ENCODE measurements around the gene CASS4.
A peak's percentile ranks its signal among the peaks of the same experiment; 100 is the strongest.
"Not testable (repeated sequence)": the region's sequence is repeated elsewhere in the genome, so short reads cannot be mapped to it uniquely, and the experiment has no call there.

The CASS4 gene

DNA sequence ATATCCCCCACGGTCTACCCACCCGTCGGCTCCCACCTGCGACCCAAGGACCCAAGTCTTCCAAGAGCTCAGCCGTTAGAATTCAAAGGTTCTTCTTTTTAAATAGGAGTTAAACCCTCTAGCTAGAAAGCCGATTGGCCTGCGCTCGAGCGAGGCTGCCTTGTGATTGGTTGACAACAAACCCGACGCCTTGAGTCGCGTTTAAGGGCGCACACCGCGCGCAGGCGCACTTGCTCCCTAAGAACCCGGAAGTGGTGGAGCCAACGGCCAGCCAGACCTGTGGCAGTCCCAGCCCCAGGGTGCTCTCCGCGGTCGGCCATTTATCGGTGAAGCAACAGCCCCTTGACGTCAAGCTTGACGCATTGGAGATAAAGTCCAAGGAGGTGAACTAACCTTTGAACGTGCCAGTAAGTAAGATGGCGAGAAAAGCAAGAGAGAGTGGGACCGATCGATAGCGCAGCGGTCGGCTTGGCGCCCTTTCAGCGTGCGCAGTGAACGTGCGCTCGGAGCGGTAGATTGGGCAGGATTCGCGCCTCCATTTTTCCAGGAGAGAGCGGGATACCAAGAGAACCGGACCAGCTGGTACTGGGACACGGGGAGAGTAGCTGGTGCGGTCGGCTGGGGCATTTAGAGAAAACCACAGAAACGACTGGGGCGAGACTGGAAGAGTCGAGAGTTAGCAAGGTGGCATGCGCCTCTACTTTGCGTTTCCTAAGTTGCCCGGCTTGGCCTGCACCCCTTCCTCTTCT, 19.8 kb upstream of the CASS4 start, which contains the start of the genes AURKA and CSTF1:
TSS of gene AURKA (minus strand) at position 84 of the 749 bp plus-strand sequence. CDS start 4,018 bp downstream, outside the sequence.
TSS of gene CSTF1 (plus strand) at position 514 of the 749 bp plus-strand sequence. CDS start 2,908 bp downstream, outside the sequence.
- peak within 1 kb of the TSS; percentile 90 for H3K27ac ChIP-seq
- TF ChIP-seq, protein P1, sequence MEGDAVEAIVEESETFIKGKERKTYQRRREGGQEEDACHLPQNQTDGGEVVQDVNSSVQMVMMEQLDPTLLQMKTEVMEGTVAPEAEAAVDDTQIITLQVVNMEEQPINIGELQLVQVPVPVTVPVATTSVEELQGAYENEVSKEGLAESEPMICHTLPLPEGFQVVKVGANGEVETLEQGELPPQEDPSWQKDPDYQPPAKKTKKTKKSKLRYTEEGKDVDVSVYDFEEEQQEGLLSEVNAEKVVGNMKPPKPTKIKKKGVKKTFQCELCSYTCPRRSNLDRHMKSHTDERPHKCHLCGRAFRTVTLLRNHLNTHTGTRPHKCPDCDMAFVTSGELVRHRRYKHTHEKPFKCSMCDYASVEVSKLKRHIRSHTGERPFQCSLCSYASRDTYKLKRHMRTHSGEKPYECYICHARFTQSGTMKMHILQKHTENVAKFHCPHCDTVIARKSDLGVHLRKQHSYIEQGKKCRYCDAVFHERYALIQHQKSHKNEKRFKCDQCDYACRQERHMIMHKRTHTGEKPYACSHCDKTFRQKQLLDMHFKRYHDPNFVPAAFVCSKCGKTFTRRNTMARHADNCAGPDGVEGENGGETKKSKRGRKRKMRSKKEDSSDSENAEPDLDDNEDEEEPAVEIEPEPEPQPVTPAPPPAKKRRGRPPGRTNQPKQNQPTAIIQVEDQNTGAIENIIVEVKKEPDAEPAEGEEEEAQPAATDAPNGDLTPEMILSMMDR (conservative IDR thresholded peaks at IDR 0.05) = no peak
- TF ChIP-seq ZFX (IDR thresholded peaks at IDR 0.05) = peak; percentile 62

DNA sequence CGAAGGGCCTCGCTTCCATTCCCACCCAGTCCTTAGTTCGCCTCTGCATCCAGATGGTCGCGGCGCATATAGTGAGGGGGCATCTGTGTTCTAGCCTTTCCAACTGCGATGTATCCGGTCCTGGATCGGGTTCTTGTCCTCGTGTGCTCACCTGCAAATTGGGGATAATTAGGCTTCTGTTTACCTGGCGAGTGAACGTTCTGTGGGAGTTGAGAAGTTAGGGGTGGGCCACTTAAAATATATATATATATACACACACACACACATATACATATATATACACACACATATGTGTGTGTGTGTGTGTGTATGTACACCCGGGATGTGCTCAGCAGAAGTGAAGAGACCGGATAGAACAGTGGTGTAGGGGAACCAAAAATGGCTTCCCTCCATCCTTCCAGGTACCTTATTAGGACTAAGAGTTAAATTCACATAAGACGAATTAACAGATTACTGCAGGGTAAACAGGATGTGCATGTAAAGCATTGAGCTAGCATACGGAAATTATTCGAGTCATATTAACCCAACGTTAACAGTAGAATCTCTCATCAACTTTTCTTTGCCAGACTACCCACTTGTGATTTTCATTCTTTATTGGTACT, 19.1 kb upstream of the CASS4 start:
- H3K27ac ChIP-seq = peak overlapping the region; percentile 90
- TF ChIP-seq ZFX (IDR thresholded peaks at IDR 0.05) = peak; percentile 4; the same call in 1 of the 2 replicates
- TF ChIP-seq, protein P1 (conservative IDR thresholded peaks at IDR 0.05) = no peak

DNA sequence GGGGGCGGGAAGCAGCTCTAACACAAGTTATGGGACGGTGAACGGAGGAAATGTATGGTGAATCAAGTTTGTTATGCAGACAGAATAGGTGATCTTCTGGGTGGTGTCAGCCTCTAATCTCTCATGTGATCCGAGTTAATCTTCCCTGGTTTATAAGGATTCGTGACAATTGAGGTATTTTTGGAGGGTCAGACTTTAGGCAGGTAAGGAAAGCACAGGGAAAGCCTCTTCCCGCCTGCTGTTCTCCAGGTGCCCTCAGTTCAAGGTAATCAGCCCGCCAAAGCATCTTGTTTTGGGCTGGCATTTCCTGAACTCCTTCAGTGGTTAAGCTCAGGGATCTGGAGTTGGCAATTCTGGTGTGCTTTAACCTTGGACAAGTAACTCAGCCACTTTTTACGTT, 18.4 kb upstream of the CASS4 start:
- TF ChIP-seq, protein P1 (conservative IDR thresholded peaks at IDR 0.05) = no peak
- TF ChIP-seq ZFX (IDR thresholded peaks at IDR 0.05) = no peak
- H3K27ac ChIP-seq = peak overlapping the region; percentile 28; the same call in 1 of the 2 replicates

DNA sequence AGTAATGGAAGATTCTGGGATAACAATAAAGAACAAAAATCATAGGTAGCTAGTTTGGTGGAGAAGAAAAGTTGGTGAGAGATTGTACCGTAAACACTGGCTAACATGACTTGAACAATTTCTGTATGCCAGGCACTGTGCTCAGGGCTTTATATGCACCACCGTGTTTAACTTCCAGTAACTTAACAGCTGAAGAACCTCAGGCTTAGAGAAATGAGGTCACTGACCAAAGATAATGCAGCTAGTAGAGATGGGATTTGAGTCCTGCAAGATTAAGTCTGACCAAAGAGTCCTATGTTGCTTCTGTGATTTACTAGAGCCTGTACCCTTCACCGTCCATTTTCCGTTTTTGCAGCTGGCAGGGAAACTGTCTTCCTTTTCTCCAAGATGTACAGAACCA, 16.9 kb upstream of the CASS4 start:
- TF ChIP-seq ZFX (IDR thresholded peaks at IDR 0.05) = no peak
- TF ChIP-seq, protein P1 (conservative IDR thresholded peaks at IDR 0.05) = no peak
- H3K27ac ChIP-seq = no peak overlapping the region

DNA sequence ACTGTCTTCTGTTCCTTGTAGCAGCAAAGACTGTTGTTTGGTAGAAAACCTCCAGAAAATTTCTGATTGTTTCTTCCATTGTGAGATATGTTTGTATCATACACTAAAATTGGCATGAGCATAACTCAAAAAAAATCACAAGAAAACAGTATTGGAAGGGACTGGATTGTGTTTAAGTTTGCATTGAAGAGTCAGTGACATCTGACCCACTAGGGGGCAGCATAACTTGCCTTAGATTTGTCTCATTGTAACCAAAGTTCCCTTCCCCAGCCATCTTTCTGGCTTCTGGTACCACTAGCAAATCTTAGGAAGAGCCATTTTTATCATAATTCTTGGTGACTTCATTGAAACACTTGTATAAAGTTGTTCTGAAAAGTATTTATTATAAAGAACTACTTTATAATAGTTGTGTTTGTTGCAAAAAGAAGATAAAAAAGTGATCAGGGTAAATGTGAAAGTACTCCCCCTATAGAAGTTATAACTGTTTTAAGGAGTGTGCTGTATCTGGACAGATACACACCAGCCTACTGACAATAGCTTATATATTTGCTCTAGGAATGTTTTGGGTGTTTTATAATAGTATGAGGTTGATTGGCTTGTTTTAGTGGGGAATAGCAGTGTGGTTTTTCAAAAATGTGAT, 11.9 kb upstream of the CASS4 start:
- TF ChIP-seq, protein P1 (conservative IDR thresholded peaks at IDR 0.05) = peak; percentile 93
- no peak for TF ChIP-seq ZFX (IDR thresholded peaks at IDR 0.05)
- H3K27ac ChIP-seq = no peak overlapping the region

DNA sequence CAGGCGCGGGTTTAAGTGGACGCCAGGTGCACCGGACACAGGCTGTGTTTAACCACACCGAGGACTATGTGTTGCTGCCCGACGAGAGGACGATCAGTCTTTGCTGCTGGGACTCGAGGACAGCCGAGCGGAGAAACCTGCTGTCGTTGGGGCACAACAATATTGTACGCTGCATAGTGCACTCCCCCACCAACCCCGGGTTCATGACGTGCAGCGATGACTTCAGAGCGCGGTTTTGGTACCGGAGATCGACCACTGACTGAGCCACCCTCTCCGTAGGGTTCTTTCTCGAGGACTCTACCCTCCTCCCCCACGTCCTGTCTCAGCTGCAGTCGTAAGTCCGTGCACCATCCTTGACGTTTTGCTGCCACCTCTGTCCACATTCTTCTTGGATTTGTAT, 8.6 kb upstream of the CASS4 start:
- H3K27ac ChIP-seq = no peak overlapping the region
- TF ChIP-seq ZFX (IDR thresholded peaks at IDR 0.05) = no peak
- TF ChIP-seq, protein P1 (conservative IDR thresholded peaks at IDR 0.05) = no peak

DNA sequence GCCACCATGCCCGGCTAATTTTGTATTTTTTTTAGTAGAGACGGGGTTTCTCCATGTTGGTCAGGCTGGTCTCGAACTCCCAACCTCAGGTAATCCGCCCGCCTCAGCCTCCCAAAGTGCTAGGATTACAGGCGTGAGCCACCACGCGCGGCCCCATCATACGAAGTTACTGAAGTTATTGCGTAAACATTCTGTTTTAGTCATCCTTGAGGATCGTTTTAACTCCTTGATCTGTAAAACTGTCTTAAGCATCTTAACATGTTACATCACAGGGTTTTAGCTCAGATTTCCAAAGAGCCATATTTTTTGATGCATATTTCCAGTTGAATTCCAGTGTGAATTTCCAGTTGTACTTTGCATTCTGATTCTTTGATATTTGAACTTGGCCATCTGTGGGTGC, 6.7 kb upstream of the CASS4 start:
- not testable (repeated sequence) for H3K27ac ChIP-seq

Data from C4-2B (cell line).